DND-41 (cell line): ENCODE data around the gene EIF4E3.
A peak's percentile ranks its signal among the peaks of the same experiment; 100 is the strongest.

Source experiments
- ATAC-seq: fragments of 200-7000 bp; cut with Tn5 transposase; 3 replicates; pipeline ENCODE4 v1.9.1; 2021; ENCODE audit warnings: low read depth; ENCODE audit not compliant: insufficient read depth
- DNase-seq: peaks from one replicate; pipeline ENCODE4 v3.0.0-alpha.2; 2020
- H2AFZ ChIP-seq: 2 replicates; pipeline ENCODE4 v1.6.0; 2012; ENCODE audit warnings: low read depth, low read length
- H3K27ac ChIP-seq: 2 replicates; pipeline ENCODE4 v1.5.1; 2012; ENCODE audit warnings: low read length, inconsistent platforms
- H3K27me3 ChIP-seq: fragments of 200-600 bp; sonication (generic); 2 replicates; pipeline ENCODE4 v1.6.0; 2012; ENCODE audit warnings: low read length, mild to moderate bottlenecking, inconsistent platforms; ENCODE audit not compliant: insufficient read depth, poor library complexity
- H3K36me3 ChIP-seq: 2 replicates; pipeline ENCODE4 v1.5.1; 2012; ENCODE audit warnings: low read length, inconsistent platforms; ENCODE audit not compliant: insufficient read depth
- H3K4me1 ChIP-seq: 2 replicates; pipeline ENCODE4 v1.5.1; 2012; ENCODE audit warnings: mild to moderate bottlenecking, low read length; ENCODE audit not compliant: insufficient read depth
- H3K4me2 ChIP-seq: 2 replicates; pipeline ENCODE4 v1.6.0; 2012; ENCODE audit warnings: mild to moderate bottlenecking, moderate library complexity, low read length, inconsistent platforms; ENCODE audit not compliant: insufficient read depth
- H3K4me3 ChIP-seq, 2 experiments: fragments of 200-600 bp in 1 of 2; shearing (Covaris generic) in 1 of 2; 2 replicates each; pipeline ENCODE4 v1.5.1; 2012 to 2016; ENCODE audit warnings: inconsistent platforms in 2 of 2, low read length in 2 of 2, mild to moderate bottlenecking in 2 of 2, low read depth in 1 of 2, moderate library complexity in 1 of 2
- H3K79me2 ChIP-seq: 2 replicates; pipeline ENCODE4 v1.6.0; 2012; ENCODE audit warnings: low read length, inconsistent platforms; ENCODE audit not compliant: insufficient read depth
- H3K9ac ChIP-seq: 2 replicates; pipeline ENCODE4 v1.6.0; 2012; ENCODE audit warnings: low read depth, mild to moderate bottlenecking, inconsistent platforms, low read length, moderate library complexity
- H3K9me3 ChIP-seq: 2 replicates; pipeline ENCODE4 v1.5.1; 2012; ENCODE audit warnings: low read length, moderate library complexity, mild to moderate bottlenecking, inconsistent platforms; ENCODE audit not compliant: insufficient read depth, severe bottlenecking
- H4K20me1 ChIP-seq: 2 replicates; pipeline ENCODE4 v1.6.0; 2012; ENCODE audit warnings: low read length; ENCODE audit not compliant: insufficient read depth
- CTCF ChIP-seq: IDR thresholded peaks from 2 replicates; pipeline ENCODE4 v1.5.1; 2012; ENCODE audit warnings: borderline replicate concordance, low read length, moderate library complexity, mild to moderate bottlenecking; ENCODE audit not compliant: poor library complexity, severe bottlenecking; ENCODE audit errors: extremely low read depth
- EZH2 ChIP-seq: IDR thresholded peaks from 3 replicates; pipeline ENCODE4 v1.6.1; 2012; ENCODE audit warnings: borderline replicate concordance, low read depth, mild to moderate bottlenecking, moderate library complexity, low read length, inconsistent platforms; ENCODE audit not compliant: severe bottlenecking

EIF4E3 gene

GRCh38 chr3:71726146-71726545 is 944 bp upstream of the EIF4E3 start:
- H3K27me3 ChIP-seq, result peaks cover 54% of the 10 kb centered on the region

GRCh38 chr3:71724584-71725270 is 475 bp downstream of the EIF4E3 start:
- Histone ChIP-seq H3K36me3 (no peaks in the 10 kb centered on the region), H3K4me3 (peak overlapping the region; percentile 29 to 63; a peak in 3 of 4 replicates), H3K4me1 (peaks cover 32% of the 10 kb centered on the region), H3K27me3 (peaks cover 65% of the 10 kb centered on the region), H3K27ac (no peak overlapping the region), H2AFZ (peak overlapping the region; percentile 74), H3K9me3 (no peaks in the 10 kb centered on the region), H4K20me1 (peaks cover 7% of the 10 kb centered on the region), H3K9ac (peak overlapping the region; percentile 55), H3K4me2 (peak overlapping the region; percentile 95), H3K79me2 (no peaks in the 10 kb centered on the region)
- TF ChIP-seq EZH2 (peak; percentile 99), CTCF (no peak)
- peak; percentile 17 for DNase-seq
- peak; percentile 59 for ATAC-seq

More at GRCh38 chr3:71726146-71726545, 944 bp upstream of the EIF4E3 start:
- Histone ChIP-seq H3K9ac (peak overlapping the region; percentile 47; the same call in 1 of the 2 replicates), H3K9me3 (no peaks in the 10 kb centered on the region), H3K36me3 (no peaks in the 10 kb centered on the region), H3K4me3 (peak overlapping the region in 1 of 2 experiments; percentile 51; a peak in 2 of 4 replicates), H3K27ac (no peak overlapping the region), H3K4me2 (peak overlapping the region; percentile 95), H3K79me2 (no peaks in the 10 kb centered on the region), H4K20me1 (peaks cover 7% of the 10 kb centered on the region), H2AFZ (peak overlapping the region; percentile 61), H3K4me1 (peaks cover 35% of the 10 kb centered on the region)
- ATAC-seq (peak; percentile 52), DNase-seq (peak; percentile 44)
- TF ChIP-seq EZH2 (no peak), CTCF (no peak)

GRCh38 chr3:71724171-71724453 is 1.1 kb downstream of the EIF4E3 start:
- Histone ChIP-seq H3K9ac (no peak overlapping the region; the same call in 1 of the 2 replicates), H3K36me3 (no peaks in the 10 kb centered on the region), H3K4me1 (peaks cover 27% of the 10 kb centered on the region), H3K4me2 (peak overlapping the region; percentile 95), H4K20me1 (peaks cover 7% of the 10 kb centered on the region), H3K27me3 (peaks cover 65% of the 10 kb centered on the region), H2AFZ (peak overlapping the region; percentile 74; the same call in 1 of the 2 replicates), H3K27ac (no peak overlapping the region), H3K9me3 (no peaks in the 10 kb centered on the region), H3K79me2 (no peaks in the 10 kb centered on the region), H3K4me3 (peak overlapping the region in 1 of 2 experiments; percentile 63; a peak in 3 of 4 replicates)
- no peak for TF ChIP-seq CTCF
- TF ChIP-seq EZH2, result no peak
- ATAC-seq (no peak), DNase-seq (no peak)
